Fibroblast of lung (primary cell): ENCODE data around the gene MBNL2.

Experiments used
- EZH2 ChIP-seq: IDR thresholded peaks from 2 replicates; pipeline ENCODE4 v1.5.1; 2012; ENCODE audit warnings: low read length, control low read depth, mild to moderate bottlenecking; ENCODE audit errors: missing control alignments
- TF ChIP-seq, protein P1 (sequence below), 2 donors: IDR thresholded peaks in 1 of 2; conservative IDR thresholded peaks in 1 of 2; 1 replicate in 1 of 2; 2 replicates in 1 of 2; pipeline ENCODE4 v1.5.1; 2011 to 2012; ENCODE audit warnings: low read length in 2 of 2, control low read depth in 1 of 2, inconsistent platforms in 1 of 2, low read depth in 1 of 2, mild to moderate bottlenecking in 1 of 2

DNA sequence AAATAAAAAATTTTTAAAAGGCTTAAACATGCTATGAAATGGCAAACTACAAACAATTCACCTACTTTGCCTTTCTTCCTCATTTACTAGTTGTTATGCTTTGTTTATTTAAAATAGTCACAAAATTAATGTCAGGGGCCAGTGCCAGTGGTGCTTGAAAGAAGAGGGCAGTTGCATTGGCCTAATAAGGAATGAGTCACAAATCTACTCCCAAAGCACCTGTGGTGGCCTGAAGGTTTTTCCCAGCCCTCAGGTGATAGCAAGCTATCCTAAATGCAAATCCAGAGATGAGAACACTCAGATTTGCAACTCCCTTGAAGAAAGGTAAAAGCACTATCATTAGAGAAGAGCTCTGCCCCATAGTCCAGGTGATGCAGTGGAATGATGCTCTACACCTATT is 103.6 kb downstream of the MBNL2 start:
- TF ChIP-seq, protein P1, sequence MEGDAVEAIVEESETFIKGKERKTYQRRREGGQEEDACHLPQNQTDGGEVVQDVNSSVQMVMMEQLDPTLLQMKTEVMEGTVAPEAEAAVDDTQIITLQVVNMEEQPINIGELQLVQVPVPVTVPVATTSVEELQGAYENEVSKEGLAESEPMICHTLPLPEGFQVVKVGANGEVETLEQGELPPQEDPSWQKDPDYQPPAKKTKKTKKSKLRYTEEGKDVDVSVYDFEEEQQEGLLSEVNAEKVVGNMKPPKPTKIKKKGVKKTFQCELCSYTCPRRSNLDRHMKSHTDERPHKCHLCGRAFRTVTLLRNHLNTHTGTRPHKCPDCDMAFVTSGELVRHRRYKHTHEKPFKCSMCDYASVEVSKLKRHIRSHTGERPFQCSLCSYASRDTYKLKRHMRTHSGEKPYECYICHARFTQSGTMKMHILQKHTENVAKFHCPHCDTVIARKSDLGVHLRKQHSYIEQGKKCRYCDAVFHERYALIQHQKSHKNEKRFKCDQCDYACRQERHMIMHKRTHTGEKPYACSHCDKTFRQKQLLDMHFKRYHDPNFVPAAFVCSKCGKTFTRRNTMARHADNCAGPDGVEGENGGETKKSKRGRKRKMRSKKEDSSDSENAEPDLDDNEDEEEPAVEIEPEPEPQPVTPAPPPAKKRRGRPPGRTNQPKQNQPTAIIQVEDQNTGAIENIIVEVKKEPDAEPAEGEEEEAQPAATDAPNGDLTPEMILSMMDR (conservative IDR thresholded peaks at IDR 0.05 in 1 of 2, IDR thresholded peaks at IDR 0.05 in 1 of 2; ENCODE audit: low read depth in 1 of 2, low read length in 2 of 2), result no peak
- no peak for TF ChIP-seq EZH2
